Measurements from ENCODE around the gene MYO3A. TPM values are rescaled to one million over a fixed set of nuclear protein-coding genes. Genes with fewer than 3 reads are reported as not detected.

MYO3A gene
- total RNA-seq, 1 donor from 2014 or later = 0.23 TPM

DNA sequence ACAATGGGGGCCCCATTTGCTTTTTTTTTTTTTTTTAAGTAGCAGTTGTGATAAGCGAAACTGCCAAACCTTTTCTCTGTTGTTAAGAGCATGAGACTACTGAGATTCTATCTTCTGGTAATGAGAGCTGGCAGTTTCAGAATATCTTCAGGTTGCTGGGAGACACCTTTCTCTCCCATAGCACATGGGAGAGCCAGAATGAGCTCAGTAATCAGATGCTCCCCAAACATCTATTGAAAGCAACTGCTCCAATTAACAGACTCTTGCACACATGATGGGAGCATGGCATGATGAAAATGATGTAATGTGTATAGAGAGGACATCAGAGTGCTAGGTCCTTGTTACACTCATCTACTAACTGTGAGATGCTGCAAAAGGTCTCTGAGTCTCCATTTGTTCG is 18.8 kb downstream of the MYO3A start:
- H3K4me3 Mint-ChIP-seq (ENCODE audit: unreplicated experiment) = no peak overlapping the region
- DNase-seq (ENCODE audit: low read depth) = no peak
- Histone ChIP-seq H3K27me3 (ENCODE audit: insufficient read depth, low read length) (no peaks in the 10 kb centered on the region), H3K9ac (ENCODE audit: low read length) (no peak overlapping the region), H3K4me3 (ENCODE audit: insufficient read depth, low read depth, low read length) (no peak overlapping the region), H3K4me2 (ENCODE audit: low read length) (no peak overlapping the region), H3K36me3 (ENCODE audit: insufficient read depth, low read length) (no peaks in the 10 kb centered on the region), H3K4me1 (ENCODE audit: insufficient read depth, low read length) (no peaks in the 10 kb centered on the region), H3K79me2 (ENCODE audit: insufficient read depth, low read length) (no peaks in the 10 kb centered on the region), H4K20me1 (ENCODE audit: insufficient read depth, low read length) (no peaks in the 10 kb centered on the region), H2AFZ (ENCODE audit: low read depth, low read length) (no peak overlapping the region), H3K27ac (ENCODE audit: low read depth, low read length) (no peak overlapping the region), H3K9me3 (ENCODE audit: insufficient read depth, low read depth, low read length) (no peaks in the 10 kb centered on the region)
- no peaks in the 10 kb centered on the region for H3K4me1 Mint-ChIP-seq (ENCODE audit: low read depth, unreplicated experiment)
- H3K27ac Mint-ChIP-seq (ENCODE audit: unreplicated experiment) = no peak overlapping the region
- H3K9me3 Mint-ChIP-seq (ENCODE audit: unreplicated experiment) = peaks cover 6% of the 10 kb centered on the region
- no peak for FAIRE-seq
- TF ChIP-seq, protein P1, sequence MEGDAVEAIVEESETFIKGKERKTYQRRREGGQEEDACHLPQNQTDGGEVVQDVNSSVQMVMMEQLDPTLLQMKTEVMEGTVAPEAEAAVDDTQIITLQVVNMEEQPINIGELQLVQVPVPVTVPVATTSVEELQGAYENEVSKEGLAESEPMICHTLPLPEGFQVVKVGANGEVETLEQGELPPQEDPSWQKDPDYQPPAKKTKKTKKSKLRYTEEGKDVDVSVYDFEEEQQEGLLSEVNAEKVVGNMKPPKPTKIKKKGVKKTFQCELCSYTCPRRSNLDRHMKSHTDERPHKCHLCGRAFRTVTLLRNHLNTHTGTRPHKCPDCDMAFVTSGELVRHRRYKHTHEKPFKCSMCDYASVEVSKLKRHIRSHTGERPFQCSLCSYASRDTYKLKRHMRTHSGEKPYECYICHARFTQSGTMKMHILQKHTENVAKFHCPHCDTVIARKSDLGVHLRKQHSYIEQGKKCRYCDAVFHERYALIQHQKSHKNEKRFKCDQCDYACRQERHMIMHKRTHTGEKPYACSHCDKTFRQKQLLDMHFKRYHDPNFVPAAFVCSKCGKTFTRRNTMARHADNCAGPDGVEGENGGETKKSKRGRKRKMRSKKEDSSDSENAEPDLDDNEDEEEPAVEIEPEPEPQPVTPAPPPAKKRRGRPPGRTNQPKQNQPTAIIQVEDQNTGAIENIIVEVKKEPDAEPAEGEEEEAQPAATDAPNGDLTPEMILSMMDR (IDR thresholded peaks at IDR 0.05; ENCODE audit: insufficient read depth, low read depth, low read length) = no peak
- TF ChIP-seq EZH2 (IDR thresholded peaks at IDR 0.05; ENCODE audit: insufficient read depth, low read length) = no peak
- H3K36me3 Mint-ChIP-seq (ENCODE audit: low read depth, unreplicated experiment) = no peaks in the 10 kb centered on the region
- no peaks in the 10 kb centered on the region for H3K27me3 Mint-ChIP-seq (ENCODE audit: low read depth, unreplicated experiment)

DNA sequence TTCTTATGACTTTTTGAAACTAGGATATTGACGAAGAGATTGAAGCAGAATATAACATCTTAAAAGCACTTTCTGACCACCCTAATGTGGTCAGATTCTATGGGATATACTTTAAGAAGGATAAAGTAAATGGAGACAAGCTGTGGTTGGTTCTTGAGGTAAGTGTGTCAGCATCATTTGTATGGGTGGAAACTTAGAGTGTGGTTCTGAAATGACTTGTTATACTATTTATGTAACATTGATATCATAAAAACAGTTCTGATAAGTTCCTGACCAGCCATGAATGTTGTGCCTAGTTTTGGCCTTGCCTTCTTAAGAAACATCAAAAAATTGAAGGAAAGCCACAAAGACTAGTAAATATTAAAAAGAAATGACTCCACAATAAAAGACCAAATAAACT is 20.8 kb downstream of the MYO3A start:
- FAIRE-seq = no peak
- H3K27ac Mint-ChIP-seq (ENCODE audit: unreplicated experiment) = no peak overlapping the region

More for the DNA sequence above, 20.8 kb downstream of the MYO3A start:
- no peak overlapping the region for H2AFZ ChIP-seq (ENCODE audit: low read depth, low read length)
- no peak overlapping the region for H3K9ac ChIP-seq (ENCODE audit: low read length)
- H4K20me1 ChIP-seq (ENCODE audit: insufficient read depth, low read length) = no peaks in the 10 kb centered on the region
- peaks cover 8% of the 10 kb centered on the region for H3K9me3 Mint-ChIP-seq (ENCODE audit: unreplicated experiment)
- no peaks in the 10 kb centered on the region for H3K4me1 ChIP-seq (ENCODE audit: insufficient read depth, low read length)
- no peaks in the 10 kb centered on the region for H3K4me1 Mint-ChIP-seq (ENCODE audit: low read depth, unreplicated experiment)
- no peaks in the 10 kb centered on the region for H3K27me3 ChIP-seq (ENCODE audit: insufficient read depth, low read length)
- no peak overlapping the region for H3K27ac ChIP-seq (ENCODE audit: low read depth, low read length)
- no peak overlapping the region for H3K4me3 Mint-ChIP-seq (ENCODE audit: unreplicated experiment)
- TF ChIP-seq, protein P1 (IDR thresholded peaks at IDR 0.05; ENCODE audit: insufficient read depth, low read depth, low read length) = no peak
- no peak for TF ChIP-seq EZH2 (IDR thresholded peaks at IDR 0.05; ENCODE audit: insufficient read depth, low read length)
- no peaks in the 10 kb centered on the region for H3K36me3 Mint-ChIP-seq (ENCODE audit: low read depth, unreplicated experiment)
- H3K27me3 Mint-ChIP-seq (ENCODE audit: low read depth, unreplicated experiment) = no peaks in the 10 kb centered on the region
- H3K4me2 ChIP-seq (ENCODE audit: low read length) = no peak overlapping the region
- H3K79me2 ChIP-seq (ENCODE audit: insufficient read depth, low read length) = no peaks in the 10 kb centered on the region
- no peak for DNase-seq (ENCODE audit: low read depth)
- H3K9me3 ChIP-seq (ENCODE audit: insufficient read depth, low read depth, low read length) = no peaks in the 10 kb centered on the region
- H3K4me3 ChIP-seq (ENCODE audit: insufficient read depth, low read depth, low read length) = no peak overlapping the region
- no peaks in the 10 kb centered on the region for H3K36me3 ChIP-seq (ENCODE audit: insufficient read depth, low read length)
